Measurements from ENCODE around the gene DICER1. TPM values are rescaled to one million over a fixed set of nuclear protein-coding genes. Genes with fewer than 3 reads are reported as not detected.

Gene DICER1
- polyA plus RNA-seq, 2 of the 4 experiments (the other 2 are of a cell fraction) = 14.1 to 46.3 TPM

DNA sequence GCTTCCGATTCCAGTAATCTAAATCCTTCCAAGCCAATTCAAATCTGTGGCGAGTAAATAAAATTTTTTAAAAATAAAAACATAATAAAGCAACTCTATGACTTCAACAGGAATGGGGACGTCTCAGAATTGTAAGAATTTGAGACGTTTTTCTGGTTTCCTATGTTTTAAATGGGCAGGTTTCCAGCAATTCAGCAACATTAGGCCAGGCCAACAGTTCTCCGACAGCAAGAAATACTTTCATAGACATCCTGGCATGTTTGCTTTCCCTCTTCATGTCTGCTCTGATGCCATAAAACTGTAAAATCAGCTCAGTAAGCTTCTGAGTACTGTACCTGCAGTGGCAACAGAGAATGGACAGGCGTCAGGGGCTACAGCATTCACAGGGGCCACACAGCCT lies 35.8 kb upstream of the DICER1 start:
- Histone ChIP-seq H3K4me3 (no peak overlapping the region), H3K4me1 (no peaks in the 10 kb centered on the region), H3K9me3 (peaks cover 9% of the 10 kb centered on the region; the same call in 1 of the 3 replicates), H3K27ac (no peak overlapping the region), H3K4me2 (no peak overlapping the region)
- POLR2A ChIA-PET = no interaction called here
- CTCF ChIA-PET = no interaction called here
- FAIRE-seq (no peak), DNase-seq (ENCODE audit: low read depth in 1 of 2, low spot score in 1 of 2) (no peak), ATAC-seq (no peak)
- 67% methylated on average over 6 of the region's 6 CpGs for WGBS (ENCODE audit: missing lambda C conversion rate)
- TF ChIP-seq RAD21 (conservative IDR thresholded peaks at IDR 0.05 in 1 of 2, IDR thresholded peaks at IDR 0.05 in 1 of 2) (no peak), CHD4 (IDR thresholded peaks at IDR 0.05; ENCODE audit: borderline replicate concordance) (no peak), JUN (IDR thresholded peaks at IDR 0.05) (no peak), KDM5A (IDR thresholded peaks at IDR 0.05) (no peak), SMC3 (IDR thresholded peaks at IDR 0.05) (no peak), ZC3H11A (IDR thresholded peaks at IDR 0.05) (no peak)
- TF ChIP-seq, protein P1, sequence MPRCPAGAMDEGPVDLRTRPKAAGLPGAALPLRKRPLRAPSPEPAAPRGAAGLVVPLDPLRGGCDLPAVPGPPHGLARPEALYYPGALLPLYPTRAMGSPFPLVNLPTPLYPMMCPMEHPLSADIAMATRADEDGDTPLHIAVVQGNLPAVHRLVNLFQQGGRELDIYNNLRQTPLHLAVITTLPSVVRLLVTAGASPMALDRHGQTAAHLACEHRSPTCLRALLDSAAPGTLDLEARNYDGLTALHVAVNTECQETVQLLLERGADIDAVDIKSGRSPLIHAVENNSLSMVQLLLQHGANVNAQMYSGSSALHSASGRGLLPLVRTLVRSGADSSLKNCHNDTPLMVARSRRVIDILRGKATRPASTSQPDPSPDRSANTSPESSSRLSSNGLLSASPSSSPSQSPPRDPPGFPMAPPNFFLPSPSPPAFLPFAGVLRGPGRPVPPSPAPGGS (IDR thresholded peaks at IDR 0.05) = no peak

DNA sequence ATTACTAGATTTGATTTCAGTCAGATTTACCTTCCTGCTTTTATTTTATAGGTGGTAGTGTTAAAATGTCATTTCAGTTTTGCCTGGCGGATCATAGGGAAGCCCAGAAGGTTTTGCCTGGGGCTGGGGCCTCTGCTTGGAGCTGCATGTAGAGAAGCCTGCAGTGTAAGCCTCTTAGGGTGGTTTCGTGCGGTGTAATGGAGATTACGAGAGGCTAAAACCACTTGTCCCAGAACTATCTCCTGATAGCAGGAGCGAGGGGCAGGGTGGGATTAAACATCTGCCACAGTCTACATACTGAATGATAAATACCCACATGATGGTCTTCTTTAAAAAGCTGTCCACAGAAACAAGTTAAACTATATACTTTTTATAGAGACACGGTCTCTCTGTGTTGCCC lies 35.0 kb upstream of the DICER1 start:
- 91% methylated on average over 6 of the region's 6 CpGs for WGBS (ENCODE audit: missing lambda C conversion rate)
- H3K4me3 ChIP-seq = no peak overlapping the region
- DNase-seq (ENCODE audit: low read depth in 1 of 2, low spot score in 1 of 2) = no peak
- H3K9me3 ChIP-seq = peaks cover 11% of the 10 kb centered on the region; the same call in 1 of the 3 replicates
- FAIRE-seq = no peak
- no peak for TF ChIP-seq POLR2A (IDR thresholded peaks at IDR 0.05; ENCODE audit: low read length)
- no peak for TF ChIP-seq KDM5A (IDR thresholded peaks at IDR 0.05)
- no peak for TF ChIP-seq JUN (IDR thresholded peaks at IDR 0.05)
- no peak for TF ChIP-seq RFX5 (IDR thresholded peaks at IDR 0.05)
- no peak for TF ChIP-seq MYC (IDR thresholded peaks at IDR 0.05; ENCODE audit: borderline replicate concordance, low read length)
- no peak for TF ChIP-seq BHLHE40 (IDR thresholded peaks at IDR 0.05; ENCODE audit: low read depth, low read length)
- TF ChIP-seq HOXB5 (CRISPR knock-in tag; IDR thresholded peaks at IDR 0.05) = no peak
- no peaks in the 10 kb centered on the region for H3K4me1 ChIP-seq
- H3K4me2 ChIP-seq = no peak overlapping the region
- POLR2A ChIA-PET = no interaction called here
- CTCF ChIA-PET = no interaction called here
- no peak overlapping the region for H3K27ac ChIP-seq
- no peak for ATAC-seq

DNA sequence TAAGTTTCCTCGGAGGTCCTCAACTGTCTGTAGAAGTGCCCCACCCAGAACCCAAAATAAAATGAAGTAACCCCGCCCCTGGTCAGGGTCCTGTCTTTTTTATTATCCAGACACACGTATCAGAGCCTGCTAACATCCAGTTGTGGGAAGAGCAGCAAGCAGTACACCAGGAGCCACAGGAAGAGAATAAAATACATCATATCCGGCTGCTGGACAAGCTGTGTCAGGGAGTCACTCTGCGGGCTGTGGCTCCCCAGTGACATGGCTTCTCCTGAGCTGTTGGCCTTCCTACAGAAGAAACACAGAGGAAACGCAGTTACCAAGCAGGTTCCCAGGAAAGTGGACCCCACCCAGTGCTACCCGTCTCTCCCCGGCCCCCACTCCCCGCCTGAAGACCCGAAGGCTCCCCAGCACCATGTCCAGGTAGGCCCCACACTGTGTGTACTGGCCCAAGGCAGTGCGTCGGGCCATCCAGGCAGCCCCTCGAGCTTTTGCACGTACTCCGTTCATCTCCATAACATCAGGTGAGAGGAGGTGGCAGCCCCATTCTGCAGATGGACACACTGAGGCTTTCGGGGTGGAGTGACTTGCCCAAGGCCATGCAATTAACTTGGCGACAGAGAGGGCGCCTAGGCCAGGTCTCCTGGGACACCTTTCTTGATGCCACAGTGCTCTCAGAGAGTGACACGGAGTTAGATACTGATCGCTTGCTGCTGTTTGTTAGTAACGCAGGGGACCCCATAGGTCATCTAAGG lies 34.3 kb upstream of the DICER1 start:
- 90% methylated on average over 16 of the region's 21 CpGs for WGBS (ENCODE audit: missing lambda C conversion rate)

More for the DNA sequence above, 34.3 kb upstream of the DICER1 start:
- Histone ChIP-seq H3K4me3 (no peak overlapping the region), H3K4me2 (no peak overlapping the region), H3K27ac (no peak overlapping the region), H3K9me3 (peaks cover 11% of the 10 kb centered on the region; the same call in 1 of the 3 replicates), H3K4me1 (no peaks in the 10 kb centered on the region)
- ATAC-seq (no peak), FAIRE-seq (no peak), DNase-seq (ENCODE audit: low read depth in 1 of 2, low spot score in 1 of 2) (no peak)
- CTCF ChIA-PET = interaction anchor here (0.6 kb wide), 1 partner anchor 270 kb away, joined by 3 read pairs; no protein-coding TSS in a partner anchor
- POLR2A ChIA-PET = no interaction called here
- TF ChIP-seq RCOR1 (IDR thresholded peaks at IDR 0.05; ENCODE audit: low read depth, low read length) (no peak), POLR2A (IDR thresholded peaks at IDR 0.05; ENCODE audit: low read length) (no peak), ZFP36 (IDR thresholded peaks at IDR 0.05; ENCODE audit: borderline replicate concordance, partially characterized antibody) (no peak), PHF8 (IDR thresholded peaks at IDR 0.05; ENCODE audit: borderline replicate concordance, low read depth) (no peak), HOXB13 (CRISPR knock-in tag; IDR thresholded peaks at IDR 0.05; ENCODE audit: low read depth) (no peak), CHD2 (IDR thresholded peaks at IDR 0.05; ENCODE audit: low read length, partially characterized antibody) (no peak), FOSB (CRISPR knock-in tag; IDR thresholded peaks at IDR 0.05) (no peak), KDM1A (IDR thresholded peaks at IDR 0.05; ENCODE audit: low read depth) (no peak), JUN (IDR thresholded peaks at IDR 0.05) (no peak), KDM5A (IDR thresholded peaks at IDR 0.05) (no peak), ESRRA (IDR thresholded peaks at IDR 0.05; ENCODE audit: borderline replicate concordance, low read length) (no peak), CHD4 (IDR thresholded peaks at IDR 0.05; ENCODE audit: borderline replicate concordance) (no peak), RAD21 (conservative IDR thresholded peaks at IDR 0.05 in 1 of 2, IDR thresholded peaks at IDR 0.05 in 1 of 2) (no peak), CBX8 (IDR thresholded peaks at IDR 0.05) (no peak), EHF (CRISPR knock-in tag; IDR thresholded peaks at IDR 0.05) (no peak)
- TF ChIP-seq, protein P2, sequence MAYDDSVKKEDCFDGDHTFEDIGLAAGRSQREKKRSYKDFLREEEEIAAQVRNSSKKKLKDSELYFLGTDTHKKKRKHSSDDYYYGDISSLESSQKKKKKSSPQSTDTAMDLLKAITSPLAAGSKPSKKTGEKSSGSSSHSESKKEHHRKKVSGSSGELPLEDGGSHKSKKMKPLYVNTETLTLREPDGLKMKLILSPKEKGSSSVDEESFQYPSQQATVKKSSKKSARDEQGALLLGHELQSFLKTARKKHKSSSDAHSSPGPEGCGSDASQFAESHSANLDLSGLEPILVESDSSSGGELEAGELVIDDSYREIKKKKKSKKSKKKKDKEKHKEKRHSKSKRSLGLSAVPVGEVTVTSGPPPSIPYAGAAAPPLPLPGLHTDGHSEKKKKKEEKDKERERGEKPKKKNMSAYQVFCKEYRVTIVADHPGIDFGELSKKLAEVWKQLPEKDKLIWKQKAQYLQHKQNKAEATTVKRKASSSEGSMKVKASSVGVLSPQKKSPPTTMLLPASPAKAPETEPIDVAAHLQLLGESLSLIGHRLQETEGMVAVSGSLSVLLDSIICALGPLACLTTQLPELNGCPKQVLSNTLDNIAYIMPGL (CRISPR knock-in tag; IDR thresholded peaks at IDR 0.05; ENCODE audit: borderline replicate concordance) = no peak
- TF ChIP-seq, protein P3, sequence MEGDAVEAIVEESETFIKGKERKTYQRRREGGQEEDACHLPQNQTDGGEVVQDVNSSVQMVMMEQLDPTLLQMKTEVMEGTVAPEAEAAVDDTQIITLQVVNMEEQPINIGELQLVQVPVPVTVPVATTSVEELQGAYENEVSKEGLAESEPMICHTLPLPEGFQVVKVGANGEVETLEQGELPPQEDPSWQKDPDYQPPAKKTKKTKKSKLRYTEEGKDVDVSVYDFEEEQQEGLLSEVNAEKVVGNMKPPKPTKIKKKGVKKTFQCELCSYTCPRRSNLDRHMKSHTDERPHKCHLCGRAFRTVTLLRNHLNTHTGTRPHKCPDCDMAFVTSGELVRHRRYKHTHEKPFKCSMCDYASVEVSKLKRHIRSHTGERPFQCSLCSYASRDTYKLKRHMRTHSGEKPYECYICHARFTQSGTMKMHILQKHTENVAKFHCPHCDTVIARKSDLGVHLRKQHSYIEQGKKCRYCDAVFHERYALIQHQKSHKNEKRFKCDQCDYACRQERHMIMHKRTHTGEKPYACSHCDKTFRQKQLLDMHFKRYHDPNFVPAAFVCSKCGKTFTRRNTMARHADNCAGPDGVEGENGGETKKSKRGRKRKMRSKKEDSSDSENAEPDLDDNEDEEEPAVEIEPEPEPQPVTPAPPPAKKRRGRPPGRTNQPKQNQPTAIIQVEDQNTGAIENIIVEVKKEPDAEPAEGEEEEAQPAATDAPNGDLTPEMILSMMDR (IDR thresholded peaks at IDR 0.05) = no peak
- TF ChIP-seq, protein P4, sequence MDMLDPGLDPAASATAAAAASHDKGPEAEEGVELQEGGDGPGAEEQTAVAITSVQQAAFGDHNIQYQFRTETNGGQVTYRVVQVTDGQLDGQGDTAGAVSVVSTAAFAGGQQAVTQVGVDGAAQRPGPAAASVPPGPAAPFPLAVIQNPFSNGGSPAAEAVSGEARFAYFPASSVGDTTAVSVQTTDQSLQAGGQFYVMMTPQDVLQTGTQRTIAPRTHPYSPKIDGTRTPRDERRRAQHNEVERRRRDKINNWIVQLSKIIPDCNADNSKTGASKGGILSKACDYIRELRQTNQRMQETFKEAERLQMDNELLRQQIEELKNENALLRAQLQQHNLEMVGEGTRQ (IDR thresholded peaks at IDR 0.05) = no peak
- TF ChIP-seq, protein P5, sequence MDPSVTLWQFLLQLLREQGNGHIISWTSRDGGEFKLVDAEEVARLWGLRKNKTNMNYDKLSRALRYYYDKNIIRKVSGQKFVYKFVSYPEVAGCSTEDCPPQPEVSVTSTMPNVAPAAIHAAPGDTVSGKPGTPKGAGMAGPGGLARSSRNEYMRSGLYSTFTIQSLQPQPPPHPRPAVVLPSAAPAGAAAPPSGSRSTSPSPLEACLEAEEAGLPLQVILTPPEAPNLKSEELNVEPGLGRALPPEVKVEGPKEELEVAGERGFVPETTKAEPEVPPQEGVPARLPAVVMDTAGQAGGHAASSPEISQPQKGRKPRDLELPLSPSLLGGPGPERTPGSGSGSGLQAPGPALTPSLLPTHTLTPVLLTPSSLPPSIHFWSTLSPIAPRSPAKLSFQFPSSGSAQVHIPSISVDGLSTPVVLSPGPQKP (IDR thresholded peaks at IDR 0.05; ENCODE audit: low read depth, low read length) = no peak

Data from A549 (cell line).